CD4-positive, alpha-beta memory T cell (primary cell): ENCODE data around the gene DDX47. TPM values are rescaled to one million over a fixed set of nuclear protein-coding genes. Genes with fewer than 3 reads are reported as not detected.
A peak's percentile ranks its signal among the peaks of the same experiment; 100 is the strongest.

Source experiments
- CTCF ChIA-PET: fragments of 350-600 bp; sonication (Branson Sonifier 250); formaldehyde crosslinking; loops from one replicate; lab custom pipeline; 2021; ENCODE audit warnings: inconsistent platforms; ENCODE audit not compliant: partially characterized antibody; lab: Charles Lee
- POLR2A ChIA-PET: fragments of 350-600 bp; sonication (Branson Sonifier 250); formaldehyde crosslinking; loops from one replicate; lab custom pipeline; 2021; ENCODE audit not compliant: partially characterized antibody; lab: Charles Lee
- DNase-seq, 5 donors: peaks; one replicate each; pipeline versions ENCODE4 v3.0.0 to v3.0.0-alpha.2; 2020 to 2022; ENCODE audit warnings: mixed read lengths in 1 of 5
- H3K27ac ChIP-seq: one replicate; pipeline ENCODE4 v1.7.0; 2013; ENCODE audit warnings: low read depth, low read length
- H3K27me3 ChIP-seq: 2 replicates; pipeline ENCODE4 v1.7.0; 2013; ENCODE audit warnings: mild to moderate bottlenecking, low read length, moderate library complexity; ENCODE audit not compliant: insufficient read depth
- H3K36me3 ChIP-seq: 2 replicates; pipeline ENCODE4 v1.7.0; 2013; ENCODE audit warnings: mild to moderate bottlenecking, low read length, moderate library complexity; ENCODE audit not compliant: insufficient read depth
- H3K4me1 ChIP-seq: 2 replicates; pipeline ENCODE4 v1.7.0; 2013; ENCODE audit warnings: mild to moderate bottlenecking, low read length, moderate library complexity; ENCODE audit not compliant: insufficient read depth
- H3K4me3 ChIP-seq, 2 donors: one replicate each; pipeline ENCODE4 v1.7.0; 2013; ENCODE audit warnings: low read length in 2 of 2, mild to moderate bottlenecking in 1 of 2
- H3K9me3 ChIP-seq, 2 donors: one replicate each; pipeline ENCODE4 v1.7.0; 2013; ENCODE audit warnings: low read length in 2 of 2, control low read depth in 1 of 2; ENCODE audit not compliant: control insufficient read depth in 1 of 2
- H3K27ac Mint-ChIP-seq, 7 donors: one replicate each; pipeline ENCODE4 v1.8.0; 2020 to 2021; ENCODE audit warnings: mixed read lengths in 7 of 7, mild to moderate bottlenecking in 6 of 7, inconsistent platforms in 3 of 7, moderate library complexity in 3 of 7
- H3K27me3 Mint-ChIP-seq, 2 donors: one replicate each; pipeline ENCODE4 v1.8.0; 2020 to 2021; ENCODE audit warnings: mixed read lengths in 2 of 2
- H3K36me3 Mint-ChIP-seq, 2 donors: one replicate each; pipeline ENCODE4 v1.8.0; 2020 to 2021; ENCODE audit warnings: mixed read lengths in 2 of 2, inconsistent platforms in 1 of 2, mild to moderate bottlenecking in 1 of 2
- H3K4me1 Mint-ChIP-seq, 4 donors: one replicate each; pipeline ENCODE4 v1.8.0; 2020 to 2021; ENCODE audit warnings: mixed read lengths in 4 of 4, mild to moderate bottlenecking in 1 of 4
- H3K4me3 Mint-ChIP-seq, 8 donors: one replicate each; pipeline ENCODE4 v1.8.0; 2020 to 2021; ENCODE audit warnings: mixed read lengths in 8 of 8, mild to moderate bottlenecking in 7 of 8, moderate library complexity in 6 of 8, inconsistent platforms in 3 of 8
- H3K9me3 Mint-ChIP-seq, 8 donors: one replicate each; pipeline ENCODE4 v1.8.0; 2020 to 2021; ENCODE audit warnings: mixed read lengths in 8 of 8, mild to moderate bottlenecking in 5 of 8, inconsistent platforms in 3 of 8, moderate library complexity in 1 of 8
- intact Hi-C: fragments of 100-400 bp; cut with micrococcal nuclease; formaldehyde crosslinking; loops from one replicate; pipeline ENCODE4 v1.15.1; 2023
- polyA plus RNA-seq, 2 donors: library from polyadenylated mRNA; unstranded; fragments of 300-500 nt; fragmentation: Illumina TruSeq; gene quantifications; one replicate each; pipeline ENCODE4 v1.2.3, GENCODE V29; 2021
- total RNA-seq, 2 experiments: library from RNA; stranded (reverse); gene quantifications; one replicate each; pipeline ENCODE4 v1.2.3, GENCODE V29; 2021

The DDX47 gene
- total and polyA plus RNA-seq, 4 experiments from 2014 or later: 66.5 to 74.9 (median 68.9) TPM

GRCh38 chr12:12779529-12779928 lies 33.6 kb upstream of the DDX47 start:
- ChIA-PET CTCF (interaction anchor here (0.9 to 1.6 kb wide), 3 partner anchors 9 to 136 kb away, joined by 3 to 7 read pairs (median 5); no protein-coding TSS in a partner anchor), POLR2A (interaction anchor here (1.0 kb wide), 1 partner anchor 42 kb away, joined by 3 read pairs; no protein-coding TSS in a partner anchor)
- H3K4me1 Mint-ChIP-seq: no peaks in the 10 kb centered on the region
- H3K4me3 ChIP-seq: no peak overlapping the region
- H3K36me3 Mint-ChIP-seq: no peaks in the 10 kb centered on the region
- no peaks in the 10 kb centered on the region for H3K9me3 Mint-ChIP-seq
- H3K27ac ChIP-seq: no peak overlapping the region
- H3K27me3 Mint-ChIP-seq: no peaks in the 10 kb centered on the region
- intact Hi-C loops: no loop called here
- H3K27ac Mint-ChIP-seq: peak overlapping the region in 1 of 7 donors; percentile 8
- H3K4me1 ChIP-seq: no peaks in the 10 kb centered on the region
- H3K9me3 ChIP-seq: no peaks in the 10 kb centered on the region
- no peak for DNase-seq
- no peaks in the 10 kb centered on the region for H3K36me3 ChIP-seq
- H3K4me3 Mint-ChIP-seq: no peak overlapping the region
- no peaks in the 10 kb centered on the region for H3K27me3 ChIP-seq

- Histone ChIP-seq H3K4me3 (no peak overlapping the region), H3K4me1 (peaks cover 27% of the 10 kb centered on the region), H3K27ac (no peak overlapping the region), H3K36me3 (no peaks in the 10 kb centered on the region), H3K9me3 (no peaks in the 10 kb centered on the region), H3K27me3 (no peaks in the 10 kb centered on the region)
- H3K4me1 Mint-ChIP-seq: peaks cover 4 to 30% (median 10%) of the 10 kb centered on the region in 4 donors
- no peaks in the 10 kb centered on the region for H3K27me3 Mint-ChIP-seq
- peak overlapping the region in 2 of 8 donors; percentile 27 to 67 for H3K4me3 Mint-ChIP-seq
- peaks cover 0 to 2% of the 10 kb centered on the region in 2 donors for H3K36me3 Mint-ChIP-seq
- intact Hi-C loops: no loop called here
- H3K27ac Mint-ChIP-seq: peak overlapping the region in 1 of 7 donors; percentile 50
- POLR2A ChIA-PET: interaction anchor here (1.1 kb wide), 1 partner anchor 58 kb away, joined by 4 read pairs; no protein-coding TSS in a partner anchor
- DNase-seq: no peak
- CTCF ChIA-PET: interaction anchor here (0.9 kb wide), 2 partner anchors 11 to 30 kb away, joined by 3 read pairs; no protein-coding TSS in a partner anchor
- no peaks in the 10 kb centered on the region for H3K9me3 Mint-ChIP-seq
Measured at GRCh38 chr12:12784116-12784515, 29.0 kb upstream of the DDX47 start.

GRCh38 chr12:12784911-12785814 lies 28.0 kb upstream of the DDX47 start, which contains the start of gene APOLD1:
TSS of gene APOLD1 (plus strand) at chr12:12785659. CDS start at chr12:12785692, 33 bp downstream.
- no peak for DNase-seq
- Histone ChIP-seq H3K9me3 (no peaks in the 10 kb centered on the region), H3K27me3 (no peaks in the 10 kb centered on the region), H3K27ac (peak within 1 kb of the TSS; percentile 65), H3K36me3 (no peaks in the 10 kb centered on the region), H3K4me1 (peaks cover 27% of the 10 kb centered on the region), H3K4me3 (peak within 1 kb of the TSS; percentile 75 to 81)
- intact Hi-C loops: loop anchor here (5.0 kb wide), 3 partner anchors 107 to 408 kb away; partner anchors contain the start of genes GPRC5A and HEBP1
- CTCF ChIA-PET: interaction anchor here (0.9 kb wide), 2 partner anchors 10 to 29 kb away, joined by 3 read pairs; no protein-coding TSS in a partner anchor
- peaks cover 4 to 30% (median 10%) of the 10 kb centered on the region in 4 donors for H3K4me1 Mint-ChIP-seq
- POLR2A ChIA-PET: interaction anchor here (1.4 kb wide), 1 partner anchor 24 kb away, joined by 5 read pairs; no protein-coding TSS in a partner anchor
- peaks cover 0 to 2% of the 10 kb centered on the region in 2 donors for H3K36me3 Mint-ChIP-seq
- H3K4me3 Mint-ChIP-seq: peak within 1 kb of the TSS; percentile 76 to 87 (median 81)
- H3K27ac Mint-ChIP-seq: peak within 1 kb of the TSS; percentile 42 to 81 (median 74)
- no peaks in the 10 kb centered on the region for H3K27me3 Mint-ChIP-seq
- no peaks in the 10 kb centered on the region for H3K9me3 Mint-ChIP-seq

GRCh38 chr12:12786351-12786705 lies 26.8 kb upstream of the DDX47 start:
- POLR2A ChIA-PET: interaction anchor here (0.7 to 4.6 kb wide), 16 partner anchors 11 to 430 kb away, joined by 3 to 72 read pairs (median 4); partner anchors contain the start of genes BORCS5, DDX47 and GPRC5A
- Mint-ChIP-seq H3K4me1 (peaks cover 4 to 30% (median 10%) of the 10 kb centered on the region in 4 donors), H3K27me3 (no peaks in the 10 kb centered on the region), H3K27ac (peak overlapping the region in 6 of 7 donors; percentile 42 to 81 (median 61)), H3K36me3 (peaks cover 0 to 2% of the 10 kb centered on the region in 2 donors), H3K4me3 (peak overlapping the region; percentile 76 to 87 (median 81)), H3K9me3 (no peaks in the 10 kb centered on the region)
- no peak for DNase-seq
- CTCF ChIA-PET: interaction anchor here (0.8 to 5.1 kb wide), 10 partner anchors 14 to 425 kb away, joined by 3 to 108 read pairs (median 11); partner anchors contain the start of gene DDX47
- Histone ChIP-seq H3K27me3 (no peaks in the 10 kb centered on the region), H3K4me3 (peak overlapping the region; percentile 75 to 81), H3K36me3 (no peaks in the 10 kb centered on the region), H3K9me3 (no peaks in the 10 kb centered on the region), H3K27ac (peak overlapping the region; percentile 65), H3K4me1 (peaks cover 27% of the 10 kb centered on the region)
- intact Hi-C loops: loop anchor here (5.0 kb wide), 3 partner anchors 106 to 409 kb away; partner anchors contain the start of genes GPRC5A and HEBP1

GRCh38 chr12:12786706-12787601 lies 26.2 kb upstream of the DDX47 start:
- peak overlapping the region; percentile 75 to 81 for H3K4me3 ChIP-seq
- Mint-ChIP-seq H3K9me3 (no peaks in the 10 kb centered on the region), H3K4me1 (peaks cover 4 to 30% (median 10%) of the 10 kb centered on the region in 4 donors), H3K27ac (peak overlapping the region; percentile 48 to 90 (median 85)), H3K4me3 (peak overlapping the region; percentile 80 to 92 (median 88)), H3K36me3 (peaks cover 0 to 2% of the 10 kb centered on the region in 2 donors), H3K27me3 (no peaks in the 10 kb centered on the region)
- H3K36me3 ChIP-seq: no peaks in the 10 kb centered on the region
- CTCF ChIA-PET: interaction anchor here (0.7 to 5.1 kb wide), 19 partner anchors 14 to 762 kb away, joined by 3 to 108 read pairs (median 4); partner anchors contain the start of genes BORCS5 and DDX47
- H3K27ac ChIP-seq: peak overlapping the region; percentile 65
- H3K9me3 ChIP-seq: no peaks in the 10 kb centered on the region
- peak; percentile 73 to 78 (median 76) for DNase-seq
- POLR2A ChIA-PET: interaction anchor here (0.7 to 4.6 kb wide), 23 partner anchors 11 to 431 kb away, joined by 3 to 72 read pairs (median 4); partner anchors contain the start of genes BORCS5, DDX47, DUSP16 and GPRC5A
- H3K4me1 ChIP-seq: peaks cover 27% of the 10 kb centered on the region
- no peaks in the 10 kb centered on the region for H3K27me3 ChIP-seq
- intact Hi-C loops: loop anchor here (5.0 kb wide), 3 partner anchors 105 to 410 kb away; partner anchors contain the start of genes GPRC5A and HEBP1

- Histone ChIP-seq H3K36me3 (no peaks in the 10 kb centered on the region), H3K4me1 (peaks cover 27% of the 10 kb centered on the region), H3K27me3 (no peaks in the 10 kb centered on the region), H3K27ac (no peak overlapping the region), H3K9me3 (no peaks in the 10 kb centered on the region), H3K4me3 (no peak overlapping the region)
- H3K4me1 Mint-ChIP-seq: peaks cover 4 to 30% (median 10%) of the 10 kb centered on the region in 4 donors
- ChIA-PET POLR2A (interaction anchor here (0.9 to 4.6 kb wide), 12 partner anchors 10 to 322 kb away, joined by 3 to 72 read pairs (median 6); partner anchors contain the start of gene DDX47), CTCF (interaction anchor here (0.6 to 5.1 kb wide), 19 partner anchors 8 to 763 kb away, joined by 3 to 108 read pairs (median 8); partner anchors contain the start of gene DDX47)
- peak overlapping the region; percentile 64 to 96 (median 90) for H3K27ac Mint-ChIP-seq
- intact Hi-C loops: loop anchor here (1.0 to 5.0 kb wide), 10 partner anchors 20 to 423 kb away; partner anchors contain the start of genes DDX47, GPRC5A and HEBP1
- no peak for DNase-seq
- no peaks in the 10 kb centered on the region for H3K9me3 Mint-ChIP-seq
- H3K36me3 Mint-ChIP-seq: peaks cover 0 to 2% of the 10 kb centered on the region in 2 donors
- H3K4me3 Mint-ChIP-seq: peak overlapping the region; percentile 72 to 92 (median 87)
- H3K27me3 Mint-ChIP-seq: no peaks in the 10 kb centered on the region
Measured at GRCh38 chr12:12788131-12788530, 25.0 kb upstream of the DDX47 start.
